Fibroblast of peridontal ligament (primary cell): Measurements from ENCODE around the gene GSTP1.
"Not testable (repeated sequence)": the region's sequence is repeated elsewhere in the genome, so short reads cannot be mapped to it uniquely, and the experiment has no call there.

ENCODE experiments used
- DNase-seq: peaks from one replicate; pipeline ENCODE4 v3.0.0-alpha.2; 2010; ENCODE audit errors: extremely low read depth

Gene GSTP1

DNA sequence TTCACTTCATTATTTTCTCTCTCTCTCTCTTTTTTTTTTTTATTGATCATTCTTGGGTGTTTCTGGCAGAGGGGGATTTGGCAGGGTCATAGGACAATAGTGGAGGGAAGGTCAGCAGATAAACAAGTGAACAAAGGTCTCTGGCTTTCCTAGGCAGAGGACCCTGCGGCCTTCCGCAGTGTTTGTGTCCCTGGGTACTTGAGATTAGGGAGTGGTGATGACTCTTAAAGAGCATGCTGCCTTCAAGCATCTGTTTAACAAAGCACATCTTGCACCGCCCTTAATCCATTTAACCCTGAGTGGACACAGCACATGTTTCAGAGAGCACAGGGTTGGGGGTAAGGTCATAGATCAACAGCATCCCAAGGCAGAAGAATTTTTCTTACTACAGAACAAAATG lies 13.8 kb downstream of the GSTP1 start:
- DNase-seq, result not testable (repeated sequence)

GRCh38 chr11:67597963-67598362 lies 14.4 kb downstream of the GSTP1 start:
- not testable (repeated sequence) for DNase-seq

- no peak for DNase-seq
Measured at GRCh38 chr11:67599149-67599548, 15.5 kb downstream of the GSTP1 start.

GRCh38 chr11:67600324-67601029 lies 16.9 kb downstream of the GSTP1 start:
- DNase-seq, result no peak

- DNase-seq, result no peak
Measured at GRCh38 chr11:67601098-67601497, 17.5 kb downstream of the GSTP1 start.

DNA sequence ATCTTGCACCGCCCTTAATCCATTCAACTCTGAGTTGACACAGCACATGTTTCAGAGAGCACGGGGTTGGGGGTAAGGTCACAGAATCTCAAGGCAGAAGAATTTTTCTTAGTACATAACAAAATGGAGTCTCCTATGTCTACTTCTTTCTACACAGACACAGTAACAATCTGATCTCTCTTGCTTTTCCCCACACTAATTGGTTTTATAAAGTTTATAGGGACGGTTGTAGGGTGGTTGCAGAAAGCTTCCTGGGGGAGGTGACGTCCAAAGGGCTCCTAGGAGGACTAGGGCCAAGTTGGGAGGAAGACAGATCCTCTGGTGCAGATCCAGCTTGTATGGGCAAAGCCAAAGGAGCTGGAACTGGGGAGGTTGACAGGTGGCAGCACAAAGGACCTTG lies 20.5 kb downstream of the GSTP1 start:
- DNase-seq, result not testable (repeated sequence)

GRCh38 chr11:67604815-67605214 lies 21.2 kb downstream of the GSTP1 start:
- DNase-seq, result no peak

DNA sequence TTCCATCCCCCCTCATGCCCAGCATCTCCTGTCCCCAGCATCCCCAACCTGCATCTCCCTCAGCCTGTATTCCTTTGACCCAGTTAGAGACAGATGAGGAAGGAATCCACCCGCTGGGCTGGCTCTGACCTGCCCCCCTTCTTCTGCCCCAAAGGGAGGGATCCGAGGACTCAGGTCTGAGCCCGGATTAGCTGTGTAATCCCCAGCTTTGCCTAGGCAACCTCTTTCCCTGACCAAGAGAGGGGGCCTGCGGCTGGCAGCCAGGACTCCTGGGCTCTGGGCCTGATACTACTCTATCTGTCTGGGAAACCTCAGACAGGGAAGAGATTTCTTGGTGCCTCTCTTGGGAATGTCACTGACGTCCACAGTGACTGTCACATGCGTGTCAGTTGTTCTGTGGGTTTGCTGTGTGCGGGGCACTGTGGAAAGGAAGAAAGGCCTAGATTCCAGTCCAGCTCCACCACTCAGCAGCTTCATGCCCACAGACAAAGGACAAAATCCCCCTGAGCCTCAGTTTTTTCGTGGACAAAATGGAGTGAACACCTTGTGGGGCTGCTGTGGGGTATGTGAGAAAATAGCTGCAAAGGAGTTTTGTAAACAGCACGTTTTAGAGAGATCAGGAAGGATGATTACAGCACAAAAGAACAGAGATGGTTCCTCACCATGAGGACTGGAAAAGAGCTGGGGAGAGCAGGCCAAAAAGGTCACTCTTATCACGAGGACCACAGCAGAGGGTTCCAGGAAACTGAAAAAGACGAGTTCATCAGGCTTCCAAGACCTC lies 21.8 kb downstream of the GSTP1 start:
- no peak for DNase-seq

DNA sequence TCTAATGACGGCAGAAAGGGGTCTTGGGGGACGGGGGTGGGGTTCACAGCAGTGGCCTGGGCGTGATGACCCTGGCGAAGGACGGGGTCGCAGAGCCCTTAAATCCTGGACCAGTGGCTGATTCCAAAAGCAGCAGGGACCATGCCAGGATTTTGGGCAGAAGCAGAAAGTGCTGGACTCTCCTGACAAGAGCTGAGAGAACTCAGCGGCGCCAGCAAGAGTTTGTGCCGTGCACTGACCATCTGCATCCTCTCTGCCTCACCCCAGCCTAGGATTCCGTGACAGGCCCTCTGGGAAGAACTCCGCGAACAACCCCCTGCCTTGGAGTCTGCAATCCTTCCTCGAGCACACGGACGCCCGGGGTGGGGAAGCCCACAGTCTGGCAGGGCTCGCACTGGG lies 22.5 kb downstream of the GSTP1 start:
- no peak for DNase-seq

DNA sequence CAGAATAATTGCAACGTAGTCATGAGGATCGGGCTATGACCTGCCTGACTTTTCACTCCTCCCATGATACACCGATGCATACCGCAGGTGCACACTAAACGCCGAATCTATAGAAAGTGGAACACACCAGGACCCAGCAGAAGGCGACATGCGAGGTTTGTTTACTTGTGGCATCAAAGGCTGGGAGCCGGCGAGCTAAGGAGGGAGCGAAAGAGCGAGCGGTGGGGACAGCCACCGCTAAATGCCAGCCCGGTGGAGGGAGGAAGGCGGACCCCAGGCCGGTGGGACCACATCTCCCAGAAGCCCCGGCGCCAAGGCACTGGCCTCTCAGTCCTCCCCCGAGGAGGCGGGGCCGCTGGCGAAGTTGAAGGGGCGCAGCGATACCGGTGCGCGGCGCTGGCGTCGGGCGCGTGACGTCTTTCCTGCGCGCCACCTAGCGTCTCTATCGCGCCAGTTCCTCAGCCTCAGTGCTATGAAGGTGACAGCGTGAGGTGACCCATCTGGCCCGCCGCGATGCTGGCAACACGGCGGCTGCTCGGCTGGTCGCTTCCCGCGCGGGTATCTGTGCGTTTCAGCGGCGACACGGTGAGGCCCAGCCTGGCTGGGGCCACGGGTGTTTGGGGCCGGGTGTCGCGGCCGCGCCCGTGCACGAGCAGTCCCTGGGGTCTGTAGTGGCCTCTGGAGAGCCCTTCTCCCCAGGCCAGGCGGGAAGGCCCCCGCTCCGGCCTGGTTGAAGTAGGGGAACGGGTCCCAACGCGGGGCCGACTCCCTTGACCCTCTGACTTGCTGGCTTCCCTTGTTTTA lies 23.1 kb downstream of the GSTP1 start, which contains the start of gene NDUFV1:
Gene NDUFV1, plus strand, starts transcription at position 445 of the 804 bp plus-strand sequence. Its CDS starts 69 bp downstream, at position 514.
- peak; percentile 85 for DNase-seq

- DNase-seq, result no peak
Measured at GRCh38 chr11:67607507-67607906, 23.9 kb downstream of the GSTP1 start.

DNA sequence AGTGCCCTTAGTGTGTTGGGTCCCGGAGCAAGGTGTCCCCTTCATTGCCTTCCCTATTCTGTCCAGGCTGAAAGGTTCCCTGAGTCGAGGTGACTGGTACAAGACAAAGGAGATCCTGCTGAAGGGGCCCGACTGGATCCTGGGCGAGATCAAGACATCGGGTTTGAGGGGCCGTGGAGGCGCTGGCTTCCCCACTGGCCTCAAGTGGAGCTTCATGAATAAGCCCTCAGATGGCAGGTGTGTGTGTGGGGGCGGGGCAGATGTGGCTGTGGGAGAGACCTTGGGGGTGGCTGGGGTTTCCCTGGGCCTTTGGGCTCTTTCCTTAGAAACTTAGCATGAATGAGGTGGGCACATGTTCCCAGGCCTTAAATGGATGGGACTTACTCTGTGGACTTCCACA lies 24.9 kb downstream of the GSTP1 start:
- DNase-seq, result no peak

DNA sequence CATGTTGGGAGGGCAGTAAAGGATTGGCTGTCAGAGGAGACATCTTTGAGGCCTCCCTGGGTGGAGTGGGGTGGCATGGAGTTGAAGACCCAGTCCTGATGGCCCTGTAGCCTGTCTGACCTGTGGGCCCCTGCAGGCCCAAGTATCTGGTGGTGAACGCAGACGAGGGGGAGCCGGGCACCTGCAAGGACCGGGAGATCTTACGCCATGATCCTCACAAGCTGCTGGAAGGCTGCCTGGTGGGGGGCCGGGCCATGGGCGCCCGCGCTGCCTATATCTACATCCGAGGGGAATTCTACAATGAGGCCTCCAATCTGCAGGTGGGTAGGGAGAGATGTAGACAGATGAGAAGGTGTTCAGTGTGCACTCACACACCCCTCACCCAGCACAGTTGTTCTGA lies 25.7 kb downstream of the GSTP1 start:
- DNase-seq, result no peak

DNA sequence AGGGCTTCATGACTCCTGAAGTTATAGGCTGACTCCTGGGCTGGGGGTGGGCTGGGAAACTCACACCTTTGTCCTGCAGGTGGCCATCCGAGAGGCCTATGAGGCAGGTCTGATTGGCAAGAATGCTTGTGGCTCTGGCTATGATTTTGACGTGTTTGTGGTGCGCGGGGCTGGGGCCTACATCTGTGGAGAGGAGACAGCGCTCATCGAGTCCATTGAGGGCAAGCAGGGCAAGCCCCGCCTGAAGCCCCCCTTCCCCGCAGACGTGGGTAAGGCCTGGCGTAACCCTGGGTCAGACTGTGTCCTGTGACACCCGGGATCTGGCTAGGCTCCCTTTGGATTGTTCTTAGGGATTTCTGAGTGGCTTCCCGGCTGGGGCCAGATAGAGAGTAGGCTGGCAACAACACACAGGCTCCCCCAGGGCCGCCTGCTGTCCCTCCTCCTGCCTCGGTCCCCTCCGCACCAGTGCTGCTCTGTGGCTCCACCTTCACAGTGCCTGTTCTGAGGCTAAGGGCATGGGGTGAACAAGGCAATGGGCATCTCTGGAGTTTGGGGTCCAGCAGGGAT lies 26.8 kb downstream of the GSTP1 start:
- no peak for DNase-seq

DNA sequence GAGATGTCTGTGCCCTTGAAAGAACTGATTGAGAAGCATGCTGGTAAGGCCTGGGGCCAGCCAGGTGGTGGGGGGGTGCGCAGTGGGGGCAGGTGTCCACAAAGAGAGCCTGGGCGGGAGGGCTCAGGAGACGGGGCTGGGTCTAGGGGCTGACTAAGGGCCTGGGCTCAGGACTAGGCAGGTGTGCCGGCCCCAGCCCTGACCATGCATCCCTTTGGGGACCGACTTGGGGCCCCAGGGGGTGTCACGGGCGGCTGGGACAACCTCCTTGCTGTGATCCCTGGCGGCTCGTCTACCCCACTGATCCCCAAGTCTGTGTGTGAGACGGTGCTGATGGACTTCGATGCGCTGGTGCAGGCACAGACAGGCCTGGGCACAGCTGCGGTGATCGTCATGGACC lies 27.6 kb downstream of the GSTP1 start:
- no peak for DNase-seq

GRCh38 chr11:67611704-67612587 lies 28.3 kb downstream of the GSTP1 start:
- no peak for DNase-seq

DNA sequence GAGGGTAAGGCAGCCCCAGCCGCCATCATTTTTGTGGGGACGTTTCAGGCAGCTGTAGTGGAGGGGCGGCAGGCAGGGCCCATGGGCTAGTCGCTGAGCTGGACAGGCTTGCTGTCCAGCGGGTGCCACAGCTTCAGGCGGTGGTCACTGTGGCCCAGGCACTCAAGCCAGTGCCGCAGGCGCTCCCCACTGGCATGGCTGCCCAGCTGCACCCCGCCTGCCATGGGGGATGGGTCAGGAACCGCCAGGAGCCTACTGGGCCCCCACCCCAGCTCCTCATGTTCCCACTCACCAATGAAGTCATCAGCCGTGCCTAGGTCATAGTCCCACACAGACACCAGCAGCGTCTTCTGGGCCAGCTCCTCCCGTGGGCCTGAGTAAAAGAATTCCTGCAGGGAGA lies 29.1 kb downstream of the GSTP1 start:
- DNase-seq, result no peak

DNA sequence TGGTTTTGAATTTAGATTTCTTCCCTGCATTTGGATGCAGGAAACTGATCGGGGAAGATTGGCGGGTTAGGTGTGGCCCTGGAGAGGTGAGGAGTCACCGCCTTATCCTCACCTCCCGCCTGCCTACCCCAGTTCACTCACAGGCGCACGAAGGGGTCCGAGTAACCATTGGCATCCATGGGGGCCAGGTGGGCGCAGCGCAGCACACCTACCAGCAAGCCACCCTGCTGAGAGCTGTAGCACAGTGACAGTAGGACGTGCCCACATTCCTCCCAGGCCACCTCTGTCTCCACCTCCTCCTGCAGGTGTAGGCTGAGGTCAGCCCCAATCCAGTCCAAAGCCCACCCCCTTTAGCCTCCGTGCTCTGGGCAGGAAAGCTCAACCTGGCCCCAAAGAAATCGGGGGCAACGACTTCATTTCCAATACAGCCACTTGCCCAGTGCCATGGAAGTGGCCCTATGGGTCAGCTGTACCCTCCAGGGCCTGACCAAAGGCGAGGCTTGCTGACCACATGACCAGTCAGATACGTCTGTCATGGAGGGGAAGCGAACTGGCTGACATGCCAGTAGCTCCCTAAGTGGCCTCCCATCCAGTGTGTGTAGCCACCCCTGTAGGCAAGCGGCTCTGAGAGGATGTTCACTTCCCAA lies 29.8 kb downstream of the GSTP1 start:
- no peak for DNase-seq

- peak; percentile 32 for DNase-seq
Measured at GRCh38 chr11:67613960-67614715, 30.5 kb downstream of the GSTP1 start.
